Progenitor cell of endocrine pancreas (in vitro differentiated cells): ENCODE data around the gene CYP4X1. TPM values are rescaled to one million over a fixed set of nuclear protein-coding genes. Genes with fewer than 3 reads are reported as not detected.

Source experiments
- DNase-seq: peaks from one replicate; pipeline ENCODE4 v3.0.0; 2021; ENCODE audit warnings: low spot score; ENCODE audit not compliant: unreplicated experiment
- H3K27ac Mint-ChIP-seq: 2 replicates; pipeline ENCODE4 v1.8.0; 2021; ENCODE audit warnings: mild to moderate bottlenecking, moderate library complexity, mixed read lengths
- H3K27me3 Mint-ChIP-seq: 2 replicates; pipeline ENCODE4 v1.8.0; 2021; ENCODE audit warnings: mixed read lengths
- H3K36me3 Mint-ChIP-seq: 2 replicates; pipeline ENCODE4 v1.8.0; 2022; ENCODE audit warnings: mixed read lengths; ENCODE audit not compliant: insufficient read depth
- H3K4me1 Mint-ChIP-seq: 2 replicates; pipeline ENCODE4 v1.8.0; 2021; ENCODE audit warnings: low read depth, mixed read lengths
- H3K4me3 Mint-ChIP-seq: 2 replicates; pipeline ENCODE4 v1.8.0; 2021; ENCODE audit warnings: low read depth, mild to moderate bottlenecking, moderate library complexity, mixed read lengths
- H3K9me3 Mint-ChIP-seq: 2 replicates; pipeline ENCODE4 v1.8.0; 2021; ENCODE audit warnings: low read depth, mixed read lengths
- CTCF ChIP-seq: fragments of 200-600 bp; sonication (generic); IDR thresholded peaks from one replicate; pipeline ENCODE4 v1.5.0; 2021; ENCODE audit warnings: antibody characterized with exemption, mild to moderate bottlenecking; ENCODE audit not compliant: unreplicated experiment
- total RNA-seq: library from RNA; stranded (reverse); gene quantifications from 2 replicates; pipeline ENCODE4 v1.2.1, GENCODE V29; 2021

CYP4X1 gene
- total RNA-seq, 1 donor from 2014 or later = 0.24 TPM

GRCh38 chr1:47013293-47013692, 10.2 kb upstream of the CYP4X1 start:
- Mint-ChIP-seq H3K36me3 (no peaks in the 10 kb centered on the region), H3K9me3 (peaks cover 14% of the 10 kb centered on the region), H3K4me1 (peaks cover 6% of the 10 kb centered on the region), H3K4me3 (no peak overlapping the region), H3K27me3 (no peaks in the 10 kb centered on the region), H3K27ac (no peak overlapping the region)
- TF ChIP-seq CTCF = no peak
- DNase-seq = no peak

- no peak for TF ChIP-seq CTCF
- Mint-ChIP-seq H3K36me3 (no peaks in the 10 kb centered on the region), H3K9me3 (peaks cover 4% of the 10 kb centered on the region), H3K27me3 (peaks cover 37% of the 10 kb centered on the region), H3K27ac (no peak overlapping the region), H3K4me1 (peaks cover 25% of the 10 kb centered on the region), H3K4me3 (no peak overlapping the region)
- no peak for DNase-seq
Observed at GRCh38 chr1:47021070-47021469, 2.4 kb upstream of the CYP4X1 start.

GRCh38 chr1:47024141-47024801, 802 bp downstream of the CYP4X1 start:
- H3K27ac Mint-ChIP-seq = no peak overlapping the region
- H3K27me3 Mint-ChIP-seq = peaks cover 37% of the 10 kb centered on the region
- no peak for TF ChIP-seq CTCF
- DNase-seq = no peak
- peak overlapping the region; percentile 52 for H3K4me3 Mint-ChIP-seq
- no peaks in the 10 kb centered on the region for H3K36me3 Mint-ChIP-seq
- peaks cover 11% of the 10 kb centered on the region for H3K4me1 Mint-ChIP-seq
- no peaks in the 10 kb centered on the region for H3K9me3 Mint-ChIP-seq

- no peaks in the 10 kb centered on the region for H3K9me3 Mint-ChIP-seq
- DNase-seq = no peak
- no peak for TF ChIP-seq CTCF
- no peak overlapping the region for H3K4me3 Mint-ChIP-seq
- H3K27ac Mint-ChIP-seq = no peak overlapping the region
- peaks cover 15% of the 10 kb centered on the region for H3K27me3 Mint-ChIP-seq
- H3K36me3 Mint-ChIP-seq = no peaks in the 10 kb centered on the region
- peaks cover 2% of the 10 kb centered on the region for H3K4me1 Mint-ChIP-seq
Observed at GRCh38 chr1:47030170-47030805, 6.8 kb downstream of the CYP4X1 start.

GRCh38 chr1:47031059-47031458, 7.6 kb downstream of the CYP4X1 start:
- H3K36me3 Mint-ChIP-seq = no peaks in the 10 kb centered on the region
- no peaks in the 10 kb centered on the region for H3K9me3 Mint-ChIP-seq
- H3K4me1 Mint-ChIP-seq = peaks cover 2% of the 10 kb centered on the region
- no peak overlapping the region for H3K27ac Mint-ChIP-seq
- no peak overlapping the region for H3K4me3 Mint-ChIP-seq
- TF ChIP-seq CTCF = no peak
- peaks cover 9% of the 10 kb centered on the region for H3K27me3 Mint-ChIP-seq
- no peak for DNase-seq
